Common myeloid progenitor, CD34-positive (primary cell): Measurements from ENCODE around the gene ADD1.

Source experiments
- CTCF ChIA-PET: fragments of 350-600 bp; sonication (Branson Sonifier 250); formaldehyde crosslinking; loops from one replicate; lab custom pipeline; 2021; ENCODE audit warnings: antibody characterized with exemption; lab: Charles Lee
- POLR2A ChIA-PET: fragments of 350-600 bp; sonication (Branson Sonifier 250); formaldehyde crosslinking; loops from one replicate; lab custom pipeline; 2021; ENCODE audit warnings: antibody characterized with exemption; lab: Charles Lee
- DNase-seq, 3 donors: peaks; one replicate each; pipeline versions ENCODE4 v3.0.0 to v3.0.0-alpha.2; 2013
- H3K27ac ChIP-seq, 2 experiments: 1 replicate in 1 of 2; 2 replicates in 1 of 2; pipeline ENCODE4 v1.7.0; 2013; ENCODE audit warnings: inconsistent platforms in 2 of 2, low read length in 2 of 2, mild to moderate bottlenecking in 2 of 2, low read depth in 1 of 2, moderate library complexity in 1 of 2; ENCODE audit not compliant: severe bottlenecking in 2 of 2, insufficient read depth in 1 of 2, poor library complexity in 1 of 2
- H3K27me3 ChIP-seq, 5 experiments: replicated peaks in 2 of 5; 1 replicate in 3 of 5; 2 replicates in 2 of 5; pipeline versions ENCODE4 v1.6.1 to v1.7.0; 2013; ENCODE audit warnings: low read length in 4 of 5, mild to moderate bottlenecking in 2 of 5, moderate library complexity in 2 of 5, inconsistent platforms in 1 of 5; ENCODE audit not compliant: insufficient read depth in 5 of 5, control insufficient read depth in 4 of 5
- H3K36me3 ChIP-seq, 4 experiments: 1 replicate in 2 of 4; 2 replicates in 2 of 4; pipeline versions ENCODE4 v1.6.1 to v1.7.0; 2013; ENCODE audit warnings: low read length in 3 of 4, control low read depth in 1 of 4, mild to moderate bottlenecking in 1 of 4; ENCODE audit not compliant: control insufficient read depth in 4 of 4, insufficient read depth in 4 of 4
- H3K4me1 ChIP-seq, 4 experiments: 1 replicate in 3 of 4; 2 replicates in 1 of 4; pipeline versions ENCODE4 v1.6.1 to v1.7.1; 2013; ENCODE audit warnings: low read length in 3 of 4, mild to moderate bottlenecking in 3 of 4, control low read depth in 1 of 4, inconsistent platforms in 1 of 4, moderate library complexity in 1 of 4; ENCODE audit not compliant: control insufficient read depth in 4 of 4, insufficient read depth in 4 of 4; ENCODE audit errors: control extremely low read depth in 1 of 4
- H3K4me3 ChIP-seq, 7 experiments: 1 replicate in 4 of 7; 2 replicates in 3 of 7; pipeline versions ENCODE4 v1.5.1 to v1.7.0; 2013; ENCODE audit warnings: mild to moderate bottlenecking in 7 of 7, low read length in 6 of 7, moderate library complexity in 6 of 7, inconsistent platforms in 2 of 7, low read depth in 2 of 7, control low read depth in 1 of 7; ENCODE audit not compliant: insufficient read depth in 4 of 7, control insufficient read depth in 1 of 7; ENCODE audit errors: extremely low read depth in 1 of 7
- H3K9me3 ChIP-seq, 5 experiments: 1 replicate in 4 of 5; 2 replicates in 1 of 5; pipeline versions ENCODE4 v1.6.1 to v1.7.1; 2013; ENCODE audit warnings: low read length in 4 of 5, mild to moderate bottlenecking in 2 of 5, inconsistent platforms in 1 of 5, low read depth in 1 of 5, moderate library complexity in 1 of 5; ENCODE audit not compliant: control insufficient read depth in 4 of 5, insufficient read depth in 2 of 5; ENCODE audit errors: control extremely low read depth in 1 of 5
- WGBS: methylation state at CpG from one replicate; pipeline ENCODE4 v1.1.5; 2013; ENCODE audit not compliant: insufficient coverage; 5-methylcytosine and 5-hydroxymethylcytosine counted together

Gene ADD1

DNA sequence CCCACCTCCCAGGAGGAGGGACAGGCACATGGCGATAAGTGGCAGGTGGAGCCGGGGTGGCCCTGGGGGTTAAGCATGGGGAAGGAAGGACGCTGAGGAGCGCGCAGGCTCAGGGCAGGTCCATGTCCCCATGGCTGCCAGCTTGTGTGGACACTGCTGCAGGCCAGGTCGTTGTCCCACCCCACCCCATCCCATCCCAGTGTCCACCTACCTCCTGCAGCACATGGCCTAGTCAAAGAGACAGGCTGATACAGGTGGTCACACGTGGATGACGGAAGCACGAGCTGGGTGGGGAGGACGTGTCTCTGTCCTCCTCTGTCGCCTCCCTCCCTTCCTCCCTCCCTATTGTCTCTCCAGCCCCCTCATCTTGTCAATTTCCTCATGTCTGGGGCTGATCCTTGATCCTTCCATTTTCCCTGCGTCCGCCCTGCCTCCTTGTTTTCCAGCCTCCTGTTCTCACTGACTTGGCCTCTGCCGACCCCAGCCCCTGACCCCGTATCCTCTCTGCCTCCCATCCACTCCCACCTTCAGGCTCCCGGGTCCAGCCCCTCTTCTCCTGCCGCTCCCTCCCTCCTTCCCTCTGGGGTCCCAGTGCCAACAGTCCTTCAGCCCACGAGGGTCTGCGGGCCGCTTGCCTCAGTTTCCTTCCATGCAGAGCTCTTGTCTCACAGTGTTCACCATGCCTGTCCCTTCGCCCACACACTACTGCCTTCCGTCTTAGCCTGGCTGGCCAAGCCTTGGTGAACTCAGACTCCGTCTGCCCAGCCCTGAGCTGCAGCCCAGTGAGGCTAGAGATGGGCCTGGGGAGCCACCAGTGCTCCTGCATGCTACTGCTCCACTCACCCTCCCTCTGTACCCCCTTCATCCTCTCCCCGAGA lies 15.5 kb upstream of the ADD1 start:
- ChIA-PET CTCF (no interaction called here), POLR2A (no interaction called here)
- peaks cover 0 to 91% (median 67%) of the 10 kb centered on the region in 4 experiments for H3K36me3 ChIP-seq
- H3K27me3 ChIP-seq: no peaks in the 10 kb centered on the region
- 93% methylated on average over 18 of the region's 24 CpGs for WGBS
- H3K27ac ChIP-seq: no peak overlapping the region
- H3K9me3 ChIP-seq: no peaks in the 10 kb centered on the region
- H3K4me3 ChIP-seq: no peak overlapping the region
- DNase-seq: no peak
- H3K4me1 ChIP-seq: no peaks in the 10 kb centered on the region

DNA sequence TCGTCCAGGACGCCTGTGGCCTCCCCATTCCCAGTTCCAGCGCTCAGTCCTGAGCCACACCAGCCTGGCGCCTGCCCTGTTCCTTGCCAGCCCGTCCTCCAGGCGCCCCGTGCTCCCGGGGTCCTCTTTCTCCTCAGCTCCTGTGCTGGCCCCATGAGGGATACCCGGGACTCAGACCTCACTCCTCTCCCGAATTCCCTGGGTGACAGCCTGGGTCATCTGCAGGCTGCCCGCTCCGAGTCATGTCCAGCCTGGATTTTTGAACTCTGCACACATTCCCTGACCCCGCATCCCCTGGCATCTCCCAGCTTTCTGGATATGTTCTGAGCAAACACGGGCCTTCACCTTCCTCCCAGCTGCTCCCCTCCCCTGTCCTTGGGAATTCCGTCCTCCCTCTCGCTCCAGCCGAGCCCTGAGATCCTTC lies 14.9 kb upstream of the ADD1 start:
- no peaks in the 10 kb centered on the region for H3K9me3 ChIP-seq
- 94% methylated on average over 17 of the region's 17 CpGs for WGBS
- H3K27me3 ChIP-seq: no peaks in the 10 kb centered on the region
- ChIA-PET POLR2A (no interaction called here), CTCF (no interaction called here)
- no peak overlapping the region for H3K27ac ChIP-seq
- H3K4me3 ChIP-seq: no peak overlapping the region
- H3K4me1 ChIP-seq: peaks cover 0 to 3% (median under 1%) of the 10 kb centered on the region in 4 experiments
- no peak for DNase-seq
- peaks cover 0 to 90% (median 68%) of the 10 kb centered on the region in 4 experiments for H3K36me3 ChIP-seq

DNA sequence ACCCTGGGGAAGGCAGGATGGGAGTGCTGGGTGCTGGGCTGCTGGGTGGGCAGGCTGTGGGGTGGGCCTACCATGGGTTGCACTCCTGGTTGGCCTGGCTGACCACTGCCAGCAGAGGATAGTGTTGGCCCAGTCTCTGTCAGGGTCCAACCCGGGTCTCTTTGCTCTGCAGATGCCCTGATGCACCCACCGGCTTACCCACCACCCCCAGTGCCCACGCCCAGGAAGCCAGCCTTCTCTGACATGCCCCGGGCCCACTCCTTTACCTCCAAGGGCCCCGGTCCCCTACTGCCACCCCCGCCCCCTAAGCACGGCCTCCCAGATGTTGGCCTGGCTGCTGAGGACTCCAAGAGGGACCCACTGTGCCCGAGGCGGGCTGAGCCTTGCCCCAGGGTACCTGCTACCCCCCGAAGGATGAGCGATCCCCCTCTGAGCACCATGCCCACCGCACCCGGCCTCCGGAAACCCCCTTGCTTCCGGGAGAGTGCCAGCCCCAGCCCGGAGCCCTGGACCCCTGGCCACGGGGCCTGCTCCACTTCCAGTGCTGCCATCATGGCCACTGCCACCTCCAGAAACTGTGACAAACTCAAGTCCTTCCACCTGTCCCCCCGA lies 14.2 kb upstream of the ADD1 start:
- no peak for DNase-seq
- peaks cover 0 to 88% (median 66%) of the 10 kb centered on the region in 4 experiments for H3K36me3 ChIP-seq
- H3K27ac ChIP-seq: no peak overlapping the region
- 96% methylated on average over 14 of the region's 18 CpGs for WGBS
- CTCF ChIA-PET: interaction anchor here (0.6 kb wide), 1 partner anchor 11 kb away, joined by 3 read pairs; no protein-coding TSS in a partner anchor
- H3K27me3 ChIP-seq: no peaks in the 10 kb centered on the region
- POLR2A ChIA-PET: no interaction called here
- no peak overlapping the region for H3K4me3 ChIP-seq
- H3K9me3 ChIP-seq: no peaks in the 10 kb centered on the region
- peaks cover 0 to 10% (median 5%) of the 10 kb centered on the region in 4 experiments for H3K4me1 ChIP-seq

DNA sequence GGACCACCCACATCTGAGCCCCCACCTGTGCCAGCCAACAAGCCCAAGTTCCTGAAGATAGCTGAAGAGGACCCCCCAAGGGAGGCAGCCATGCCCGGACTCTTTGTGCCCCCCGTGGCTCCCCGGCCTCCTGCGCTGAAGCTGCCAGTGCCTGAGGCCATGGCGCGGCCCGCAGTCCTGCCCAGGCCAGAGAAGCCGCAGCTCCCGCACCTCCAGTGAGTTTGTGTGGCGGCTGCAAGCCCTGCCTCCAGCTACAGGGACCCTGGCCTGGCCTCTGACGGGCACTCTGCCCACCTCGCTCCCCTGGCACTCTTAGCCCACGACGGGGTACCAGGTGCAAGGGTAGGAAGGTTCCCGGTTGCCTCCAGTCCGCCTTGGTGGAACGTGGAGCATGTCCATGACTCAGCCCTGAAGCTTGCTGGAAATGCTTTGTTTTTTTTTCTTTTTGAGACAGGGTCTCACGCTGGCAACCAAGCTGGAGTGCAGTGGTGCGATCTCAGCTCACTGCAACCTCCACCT lies 13.7 kb upstream of the ADD1 start:
- Histone ChIP-seq H3K27ac (no peak overlapping the region), H3K36me3 (peaks cover 0 to 83% (median 60%) of the 10 kb centered on the region in 4 experiments), H3K9me3 (no peaks in the 10 kb centered on the region), H3K27me3 (no peaks in the 10 kb centered on the region), H3K4me3 (no peak overlapping the region), H3K4me1 (peaks cover 0 to 16% (median 11%) of the 10 kb centered on the region in 4 experiments)
- ChIA-PET POLR2A (no interaction called here), CTCF (interaction anchor here (0.6 kb wide), 1 partner anchor 12 kb away, joined by 3 read pairs; no protein-coding TSS in a partner anchor)
- DNase-seq: no peak
- WGBS: 98% methylated on average over 19 of the region's 19 CpGs

DNA sequence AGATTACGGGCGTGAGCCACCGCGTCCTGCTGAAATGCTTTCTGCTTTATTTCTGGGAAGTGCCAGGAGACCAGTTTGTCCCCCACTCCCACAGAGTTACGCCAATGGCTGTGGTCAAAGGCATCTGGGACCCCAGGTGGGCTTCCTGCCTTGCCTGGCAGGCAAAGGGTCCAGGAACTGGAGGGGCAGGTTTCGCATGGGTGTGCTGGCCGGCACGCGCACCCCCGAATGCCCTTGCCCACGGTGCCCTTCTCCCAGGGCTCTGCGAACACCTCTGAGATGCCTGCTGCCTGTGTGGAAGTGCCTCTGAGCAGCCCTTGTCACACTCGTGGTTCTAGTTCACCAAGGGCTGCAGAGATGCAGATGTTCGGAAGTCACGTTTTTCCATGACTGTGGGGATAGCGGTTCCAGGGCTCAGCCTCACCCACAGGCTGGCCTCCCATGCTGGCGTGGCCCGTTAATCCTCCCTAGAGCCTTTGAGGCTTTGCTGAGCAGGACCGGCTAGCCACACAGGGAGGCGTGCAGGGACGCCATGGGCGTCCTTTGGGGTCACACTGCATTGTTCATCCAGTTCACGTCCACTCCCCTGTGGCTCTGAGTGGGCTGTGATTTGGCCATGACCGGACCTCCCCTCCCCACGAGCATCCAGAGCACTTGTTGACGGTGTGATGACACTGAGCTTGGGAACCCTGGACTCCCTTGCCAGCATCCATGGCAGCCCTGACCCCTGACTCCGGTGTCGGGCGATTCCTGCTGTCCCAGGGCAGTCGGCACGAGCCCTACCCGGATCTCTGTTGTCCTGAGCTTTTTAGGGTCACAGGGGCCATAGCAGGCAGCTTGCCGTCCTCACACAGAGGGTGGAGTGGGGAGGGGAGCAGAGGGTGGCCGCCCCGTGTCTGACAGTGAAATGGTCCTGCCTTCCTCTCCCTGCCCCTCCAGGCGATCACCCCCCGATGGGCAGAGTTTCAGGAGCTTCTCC lies 12.7 kb upstream of the ADD1 start:
- no peak for DNase-seq
- CTCF ChIA-PET: interaction anchor here (1.2 to 1.6 kb wide), 4 partner anchors 13 to 34 kb away, joined by 3 to 5 read pairs (median 4); no protein-coding TSS in a partner anchor
- 94% methylated on average over 36 of the region's 37 CpGs for WGBS
- POLR2A ChIA-PET: no interaction called here
- H3K4me3 ChIP-seq: no peak overlapping the region
- peaks cover 0 to 25% (median 20%) of the 10 kb centered on the region in 4 experiments for H3K4me1 ChIP-seq
- H3K9me3 ChIP-seq: no peaks in the 10 kb centered on the region
- H3K36me3 ChIP-seq: peaks cover 0 to 75% (median 51%) of the 10 kb centered on the region in 4 experiments
- H3K27me3 ChIP-seq: no peaks in the 10 kb centered on the region
- H3K27ac ChIP-seq: no peak overlapping the region

DNA sequence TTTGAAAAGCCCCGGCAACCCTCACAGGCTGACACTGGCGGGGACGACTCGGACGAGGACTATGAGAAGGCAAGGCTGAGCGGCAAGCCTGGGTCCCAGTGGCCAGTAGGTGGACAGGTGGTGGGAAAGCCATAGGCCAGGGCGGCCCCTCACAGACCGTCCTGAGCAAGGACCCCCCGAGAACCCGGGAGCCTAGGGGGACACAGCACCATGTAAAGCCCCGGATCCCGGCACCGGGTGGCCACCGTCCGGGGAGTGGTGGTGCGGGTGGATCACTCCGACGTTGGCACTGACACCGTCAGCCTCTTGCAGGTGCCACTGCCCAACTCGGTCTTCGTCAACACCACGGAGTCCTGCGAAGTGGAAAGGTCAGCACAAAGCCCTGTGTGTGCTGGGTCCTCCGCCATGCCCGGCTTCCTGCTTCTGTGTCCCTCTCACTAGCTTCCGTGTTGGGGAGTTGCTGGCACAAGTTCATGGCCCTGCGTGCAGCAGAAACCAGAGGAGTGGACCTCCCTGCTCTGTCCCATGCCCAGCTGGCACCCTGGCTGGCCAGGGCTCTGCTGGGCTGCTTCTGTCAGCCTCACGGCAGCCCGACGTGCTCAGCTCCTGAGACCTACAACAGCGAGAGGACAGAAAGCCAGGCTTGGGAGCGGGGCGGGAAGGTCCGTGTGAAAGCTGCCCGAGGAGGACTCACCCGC lies 11.9 kb upstream of the ADD1 start:
- DNase-seq: no peak
- H3K9me3 ChIP-seq: no peaks in the 10 kb centered on the region
- ChIA-PET CTCF (interaction anchor here (1.2 to 1.6 kb wide), 4 partner anchors 13 to 35 kb away, joined by 3 to 5 read pairs (median 4); no protein-coding TSS in a partner anchor), POLR2A (no interaction called here)
- 96% methylated on average over 34 of the region's 36 CpGs for WGBS
- H3K27me3 ChIP-seq: no peaks in the 10 kb centered on the region
- peaks cover 0 to 80% (median 47%) of the 10 kb centered on the region in 4 experiments for H3K36me3 ChIP-seq
- H3K4me3 ChIP-seq: no peak overlapping the region
- peaks cover 4 to 33% (median 28%) of the 10 kb centered on the region in 4 experiments for H3K4me1 ChIP-seq
- H3K27ac ChIP-seq: no peak overlapping the region
